Endothelial cell of umbilical vein (primary cell): ENCODE data around the gene KCND2. TPM values are rescaled to one million over a fixed set of nuclear protein-coding genes. Genes with fewer than 3 reads are reported as not detected.

ENCODE experiments used
- BruUV-seq: library from RNA; stranded (reverse); fragments of 400-500 nt; replicated peaks from 2 replicates; lab custom pipeline; 2021; lab: Mats Ljungman, UMichigan
- CTCF ChIA-PET: fragments of 300-600, 350-600 bp; sonication (Branson Sonifier 250); formaldehyde crosslinking; loops from one replicate; lab custom pipeline; 2021; ENCODE audit warnings: antibody characterized with exemption, inconsistent platforms; lab: Charles Lee
- POLR2A ChIA-PET: fragments of 300-600, 350-600 bp; sonication (Branson Sonifier 250); formaldehyde crosslinking; loops from one replicate; lab custom pipeline; 2021; ENCODE audit warnings: antibody characterized with exemption, inconsistent platforms; lab: Charles Lee
- DNase-seq: peaks from one replicate; pipeline ENCODE4 v3.0.0-alpha.2; 2011; ENCODE audit warnings: low read depth, low spot score
- FAIRE-seq: peaks from 2 replicates; lab custom pipeline; 2011; peaks lifted over from hg19 to GRCh38; lab: Jason Lieb, UNC
- H2AFZ ChIP-seq: 2 replicates; pipeline ENCODE4 v1.6.0; 2012; ENCODE audit warnings: low read depth, low read length, control low read depth, inconsistent platforms
- H3K27ac ChIP-seq: 2 replicates; pipeline ENCODE4 v1.5.1; 2011; ENCODE audit warnings: low read depth, mild to moderate bottlenecking, control low read depth, low read length, moderate library complexity; ENCODE audit not compliant: insufficient read depth
- H3K27me3 ChIP-seq, 2 experiments: 2 replicates each; pipeline versions ENCODE4 v1.6.0 to v1.6.1; 2011; ENCODE audit warnings: low read length in 2 of 2, mixed read lengths in 1 of 2; ENCODE audit not compliant: control insufficient read depth in 2 of 2, insufficient read depth in 2 of 2
- H3K36me3 ChIP-seq, 2 experiments: 2 replicates in 1 of 2; 3 replicates in 1 of 2; pipeline ENCODE4 v1.5.1; 2011; ENCODE audit warnings: low read length in 2 of 2, mild to moderate bottlenecking in 1 of 2, moderate library complexity in 1 of 2; ENCODE audit not compliant: control insufficient read depth in 2 of 2, insufficient read depth in 2 of 2; ENCODE audit errors: extremely low read depth in 1 of 2
- H3K4me1 ChIP-seq: 3 replicates; pipeline ENCODE4 v1.5.1; 2011; ENCODE audit warnings: mild to moderate bottlenecking, low read length; ENCODE audit not compliant: control insufficient read depth, insufficient read depth; ENCODE audit errors: extremely low read depth
- H3K4me2 ChIP-seq: 2 replicates; pipeline ENCODE4 v1.6.1; 2011; ENCODE audit warnings: low read length, control low read depth, mixed read lengths; ENCODE audit not compliant: insufficient read depth
- H3K4me3 ChIP-seq, 3 experiments: fragments of 200-600 bp in 1 of 3; sonication (generic), shearing (Covaris generic) in 1 of 3; replicated peaks in 1 of 3; 2 replicates each; pipeline ENCODE4 v1.5.1; 2011 to 2016; ENCODE audit warnings: control low read depth in 3 of 3, low read length in 3 of 3, mild to moderate bottlenecking in 2 of 3, inconsistent platforms in 1 of 3, low read depth in 1 of 3, moderate library complexity in 1 of 3; ENCODE audit not compliant: insufficient read depth in 1 of 3
- H3K79me2 ChIP-seq: 2 replicates; pipeline ENCODE4 v1.6.0; 2012; ENCODE audit warnings: low read length, inconsistent platforms; ENCODE audit not compliant: control insufficient read depth, insufficient read depth
- H3K9ac ChIP-seq: replicated peaks from 2 replicates; pipeline ENCODE3; 2011; ENCODE audit warnings: low read length, control low read depth; ENCODE audit not compliant: insufficient read depth; ENCODE audit errors: extremely low read depth
- H3K9me1 ChIP-seq: replicated peaks from 3 replicates; pipeline ENCODE4 v1.6.0; 2011; ENCODE audit warnings: mild to moderate bottlenecking, low read length; ENCODE audit not compliant: control insufficient read depth, insufficient read depth; ENCODE audit errors: extremely low read depth
- H3K9me3 ChIP-seq: replicated peaks from 2 replicates; pipeline ENCODE4 v1.5.1; 2012; ENCODE audit warnings: low read length, inconsistent platforms; ENCODE audit not compliant: control insufficient read depth, insufficient read depth
- H4K20me1 ChIP-seq: replicated peaks from 2 replicates; pipeline ENCODE3; 2011; ENCODE audit warnings: mild to moderate bottlenecking, low read length; ENCODE audit not compliant: control insufficient read depth, insufficient read depth; ENCODE audit errors: extremely low read depth
- CTCF ChIP-seq, 2 donors: IDR thresholded peaks; 1 replicate in 1 of 2; 2 replicates in 1 of 2; pipeline ENCODE4 v1.5.1; 2011; ENCODE audit warnings: low read length in 2 of 2, mild to moderate bottlenecking in 2 of 2, moderate library complexity in 2 of 2, control low read depth in 1 of 2, inconsistent platforms in 1 of 2, low read depth in 1 of 2; ENCODE audit not compliant: insufficient read depth in 1 of 2; ENCODE audit errors: extremely low read depth in 1 of 2
- FOS ChIP-seq: IDR thresholded peaks from 2 replicates; pipeline ENCODE4 v1.6.1; 2011; ENCODE audit warnings: mild to moderate bottlenecking, low read length, moderate library complexity, borderline replicate concordance; ENCODE audit not compliant: insufficient read depth
- GATA2 ChIP-seq: IDR thresholded peaks from 2 replicates; pipeline ENCODE4 v1.7.0; 2011; ENCODE audit warnings: low read depth, mild to moderate bottlenecking, moderate library complexity, mixed read lengths, low read length; ENCODE audit not compliant: insufficient read length, insufficient read depth
- JUN ChIP-seq: IDR thresholded peaks from 2 replicates; pipeline ENCODE4 v1.6.1; 2011; ENCODE audit warnings: borderline replicate concordance, low read depth; ENCODE audit not compliant: insufficient read length, insufficient read depth
- MAX ChIP-seq: IDR thresholded peaks from 2 replicates; pipeline ENCODE4 v1.6.1; 2011; ENCODE audit not compliant: insufficient read depth, insufficient read length
- MYC ChIP-seq: IDR thresholded peaks from one replicate; pipeline ENCODE4 v1.6.1; 2011; ENCODE audit warnings: mild to moderate bottlenecking, low read depth, low read length
- POLR2AphosphoS5 ChIP-seq: IDR thresholded peaks from 2 replicates; pipeline ENCODE4 v1.6.1; 2012; ENCODE audit warnings: low read depth, mild to moderate bottlenecking, control low read depth, low read length, moderate library complexity; ENCODE audit not compliant: insufficient read depth
- dilution Hi-C: fragments of 300-500 bp; cut with MboI; formaldehyde crosslinking; loops from one replicate; pipeline ENCODE4 v1.15.0; 2019; ENCODE audit warnings: low sequenced_read_pairs; ENCODE audit not compliant: extremely low pct_ligation_motif_present
- intact Hi-C: fragments of 100-400 bp; cut with micrococcal nuclease; formaldehyde crosslinking; loops from one replicate; pipeline ENCODE4 v1.10.0; 2022
- polyA plus RNA-seq, 4 experiments: library from polyadenylated mRNA; depleted of rRNA in 3 of 4; stranded (reverse) in 3 of 4; unstranded in 1 of 4; fragments of >200 nt; gene quantifications; 2 replicates each; pipeline versions ENCODE4 v1.2.1 to v1.2.3, GENCODE V29; 2011 to 2012; ENCODE audit warnings: missing spikeins in 1 of 4
- total RNA-seq: library from RNA; stranded (reverse); gene quantifications from 2 replicates; pipeline ENCODE4 v1.2.3, GENCODE V29; 2021

Gene KCND2
- total and polyA plus RNA-seq, 2 donors (not counting 3 experiments of a cell fraction or from before 2014, with no cell fraction given), result not detected

GRCh38 chr7:120229084-120229483, 43.9 kb upstream of the KCND2 start:
- intact Hi-C loops, result no loop called here
- Histone ChIP-seq H2AFZ (no peak overlapping the region), H3K9me1 (no peaks in the 10 kb centered on the region), H3K27ac (no peak overlapping the region), H3K4me1 (no peaks in the 10 kb centered on the region), H4K20me1 (no peaks in the 10 kb centered on the region), H3K9me3 (no peaks in the 10 kb centered on the region), H3K4me3 (no peak overlapping the region), H3K9ac (no peak overlapping the region), H3K79me2 (no peaks in the 10 kb centered on the region), H3K27me3 (no peaks in the 10 kb centered on the region), H3K4me2 (no peak overlapping the region), H3K36me3 (no peaks in the 10 kb centered on the region)
- FAIRE-seq, result no peak
- BruUV-seq, result no TSS peak
- DNase-seq, result no peak
- ChIA-PET POLR2A (no interaction called here), CTCF (no interaction called here)
- dilution Hi-C loops, result no loop called here
- TF ChIP-seq FOS (no peak), MAX (no peak), GATA2 (no peak), JUN (no peak), CTCF (IDR thresholded peaks at IDR 0.05; ENCODE audit: extremely low read depth in 1 of 2, insufficient read depth in 1 of 2, low read depth in 1 of 2, low read length in 2 of 2) (no peak), POLR2AphosphoS5 (no peak), MYC (no peak)
